ENCODE results near the gene KAZALD1. TPM values are rescaled to one million over a fixed set of nuclear protein-coding genes. Genes with fewer than 3 reads are reported as not detected.

Gene KAZALD1
- polyA plus RNA-seq, 1 of the 3 experiments (the other 2 are of a cell fraction): 3.0 TPM

- no peak for TF ChIP-seq GABPA (IDR thresholded peaks at IDR 0.05; ENCODE audit: low read depth)
- TF ChIP-seq TEAD4 (IDR thresholded peaks at IDR 0.05; ENCODE audit: borderline replicate concordance, insufficient read depth): no peak
- TF ChIP-seq MXI1 (IDR thresholded peaks at IDR 0.05; ENCODE audit: low read depth, low read length): no peak
- TF ChIP-seq USF1 (IDR thresholded peaks at IDR 0.05; ENCODE audit: borderline replicate concordance, low read depth): no peak
- peak; percentile 90 for TF ChIP-seq FOSL2 (IDR thresholded peaks at IDR 0.05; ENCODE audit: borderline replicate concordance, low read depth)
Measured at GRCh38 chr10:101052285-101052684, 9.5 kb upstream of the KAZALD1 start (continued).

- no peak for DNase-seq
Measured at GRCh38 chr10:101053516-101053915, 8.3 kb upstream of the KAZALD1 start.

More at GRCh38 chr10:101053516-101053915, 8.3 kb upstream of the KAZALD1 start:
- Histone ChIP-seq H3K4me3 (ENCODE audit: low read depth in 2 of 2, low read length in 1 of 2) (no peak overlapping the region), H3K36me3 (replicated peaks in 1 of 2; ENCODE audit: control insufficient read depth in 1 of 2, insufficient read depth in 2 of 2, low read length in 1 of 2) (no peaks in the 10 kb centered on the region), H3K4me2 (0 out of 2 replicates have a peak overlapping the region, but pooled peaks have one; percentile 22), H3K27ac (ENCODE audit: low read depth in 2 of 2, low read length in 1 of 2) (no peak overlapping the region; a peak in 1 of 4 replicates), H3K9ac (no peak overlapping the region), H3K9me3 (no peaks in the 10 kb centered on the region), H3K9me2 (no peaks in the 10 kb centered on the region), H3F3A (replicated peaks; ENCODE audit: insufficient read depth) (peaks cover 11% of the 10 kb centered on the region), H4K20me1 (ENCODE audit: insufficient read depth) (no peaks in the 10 kb centered on the region), H3K27me3 (ENCODE audit: insufficient read depth) (no peaks in the 10 kb centered on the region), H2AFZ (ENCODE audit: low read depth) (no peak overlapping the region; the same call in 1 of the 2 replicates), H3K79me2 (ENCODE audit: insufficient read depth) (peaks cover 53% of the 10 kb centered on the region), H3K4me1 (ENCODE audit: control insufficient read depth in 1 of 2, insufficient read depth in 2 of 2, low read depth in 1 of 2, low read length in 1 of 2) (peaks cover 4 to 5% of the 10 kb centered on the region in 2 experiments; a peak in 1 of 4 replicates)
- TF ChIP-seq GATA2 (CRISPR knock-in tag; IDR thresholded peaks at IDR 0.05) (no peak), IRF3 (IDR thresholded peaks at IDR 0.05; ENCODE audit: low read depth, low read length) (no peak), PBX3 (IDR thresholded peaks at IDR 0.05) (no peak), CHD2 (IDR thresholded peaks at IDR 0.05; ENCODE audit: low read length, partially characterized antibody) (no peak), CTCF (IDR thresholded peaks at IDR 0.05) (no peak), RCOR1 (IDR thresholded peaks at IDR 0.05; ENCODE audit: low read length) (no peak), FOXJ3 (CRISPR knock-in tag; IDR thresholded peaks at IDR 0.05) (no peak)
- ChIA-PET CTCF (interaction anchor here (0.7 to 7.5 kb wide), 6 partner anchors 11 to 89 kb away, joined by 3 to 70 read pairs (median 22); no protein-coding TSS in a partner anchor), POLR2A (no interaction called here)

Data from SK-N-SH (cell line).